GM19328 (cell line): Measurements from ENCODE around the gene HP1BP3.
A peak's percentile ranks its signal among the peaks of the same experiment; 100 is the strongest.
"Not testable (repeated sequence)": the region's sequence is repeated elsewhere in the genome, so short reads cannot be mapped to it uniquely, and the experiment has no call there.

Experiments used
- ATAC-seq: cut with Tn5 transposase; IDR thresholded peaks from one replicate; pipeline ENCODE4 v1.9.1; 2021; ENCODE audit warnings: mild to moderate bottlenecking, moderate library complexity; ENCODE audit not compliant: unreplicated experiment

HP1BP3 gene, protein sequence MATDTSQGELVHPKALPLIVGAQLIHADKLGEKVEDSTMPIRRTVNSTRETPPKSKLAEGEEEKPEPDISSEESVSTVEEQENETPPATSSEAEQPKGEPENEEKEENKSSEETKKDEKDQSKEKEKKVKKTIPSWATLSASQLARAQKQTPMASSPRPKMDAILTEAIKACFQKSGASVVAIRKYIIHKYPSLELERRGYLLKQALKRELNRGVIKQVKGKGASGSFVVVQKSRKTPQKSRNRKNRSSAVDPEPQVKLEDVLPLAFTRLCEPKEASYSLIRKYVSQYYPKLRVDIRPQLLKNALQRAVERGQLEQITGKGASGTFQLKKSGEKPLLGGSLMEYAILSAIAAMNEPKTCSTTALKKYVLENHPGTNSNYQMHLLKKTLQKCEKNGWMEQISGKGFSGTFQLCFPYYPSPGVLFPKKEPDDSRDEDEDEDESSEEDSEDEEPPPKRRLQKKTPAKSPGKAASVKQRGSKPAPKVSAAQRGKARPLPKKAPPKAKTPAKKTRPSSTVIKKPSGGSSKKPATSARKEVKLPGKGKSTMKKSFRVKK

DNA sequence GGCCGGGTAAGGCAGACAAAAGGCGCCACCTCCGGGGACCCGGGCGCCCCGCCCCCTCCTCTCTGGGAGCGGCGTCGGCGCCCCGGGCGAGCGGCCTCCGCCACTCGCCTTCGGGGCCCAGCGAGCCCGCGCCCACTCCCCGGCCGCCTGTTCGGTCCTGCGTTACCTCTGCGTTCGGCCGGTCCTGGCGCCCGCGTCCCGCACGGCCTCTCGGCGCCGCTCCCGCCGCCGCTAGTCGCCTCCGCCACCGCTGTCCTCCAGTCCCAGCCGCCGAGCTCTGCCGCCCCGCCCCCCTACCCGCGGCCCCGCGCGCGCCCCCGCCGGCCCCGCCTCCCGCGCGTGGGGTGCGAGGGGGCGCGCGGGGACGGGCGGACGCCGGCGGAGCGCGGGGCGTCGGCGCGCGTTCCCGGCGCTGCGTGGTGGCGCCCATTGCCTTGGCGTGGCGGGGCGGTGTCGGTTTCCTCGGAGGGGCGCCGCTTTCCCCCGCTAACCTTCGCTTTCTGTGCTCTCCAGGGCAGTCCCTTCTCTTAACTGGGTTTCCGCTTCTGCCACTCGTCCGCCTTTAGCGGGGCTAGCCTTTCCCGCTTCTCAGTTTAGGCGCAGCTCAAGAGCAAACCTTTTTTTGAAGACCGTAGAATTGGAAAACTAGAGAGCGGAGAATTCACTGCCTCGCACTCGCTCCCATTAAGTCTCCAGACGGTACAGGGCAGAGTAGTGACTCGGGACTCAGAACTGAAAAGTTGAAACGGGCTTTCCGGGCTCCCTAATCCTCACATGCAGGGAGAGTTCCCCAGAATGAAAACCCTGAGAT, at the start of gene HP1BP3:
TSS of gene HP1BP3 (minus strand) at position 279 of the 811 bp plus-strand sequence. CDS start 6,867 bp downstream, outside the sequence.
- peak; percentile 57 for ATAC-seq

DNA sequence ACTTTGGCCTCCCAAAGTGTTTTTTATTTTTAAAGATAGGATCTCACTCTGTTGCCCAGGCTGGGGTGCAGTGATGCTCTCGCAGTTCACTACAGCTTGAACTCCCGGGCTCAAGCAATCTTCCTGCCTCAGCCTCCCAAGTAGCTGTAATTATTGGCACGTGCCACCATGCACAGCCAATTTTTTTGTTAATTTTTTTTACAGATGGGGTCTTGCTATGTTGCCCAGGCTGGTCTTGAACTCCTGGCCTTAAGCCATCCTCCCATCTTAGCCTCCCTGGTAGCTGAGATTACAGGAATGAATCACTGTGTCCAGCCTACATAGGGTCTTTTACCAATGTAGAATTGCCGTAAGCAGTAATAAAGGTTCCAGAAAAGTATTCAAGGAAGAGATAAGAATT, 49.1 kb upstream of the HP1BP3 start:
- no peak for ATAC-seq

DNA sequence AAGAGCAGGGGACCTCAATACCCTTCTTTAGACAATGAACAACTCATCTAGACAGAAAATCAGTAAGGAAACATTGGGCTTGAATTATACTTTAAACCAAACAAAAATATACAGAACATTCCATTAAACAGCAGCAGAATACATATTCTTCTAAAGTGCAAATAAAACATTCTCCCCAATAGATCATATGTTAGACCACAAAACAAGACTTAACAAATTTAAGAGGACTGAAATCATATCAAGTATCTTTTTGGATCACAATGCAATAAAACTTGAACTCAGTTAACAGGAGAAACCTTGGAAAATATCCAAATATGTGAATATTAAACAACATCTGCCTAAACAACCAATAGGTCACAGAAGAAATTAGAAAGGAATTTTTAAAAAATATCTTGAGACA, 47.7 kb upstream of the HP1BP3 start:
- ATAC-seq, result no peak

DNA sequence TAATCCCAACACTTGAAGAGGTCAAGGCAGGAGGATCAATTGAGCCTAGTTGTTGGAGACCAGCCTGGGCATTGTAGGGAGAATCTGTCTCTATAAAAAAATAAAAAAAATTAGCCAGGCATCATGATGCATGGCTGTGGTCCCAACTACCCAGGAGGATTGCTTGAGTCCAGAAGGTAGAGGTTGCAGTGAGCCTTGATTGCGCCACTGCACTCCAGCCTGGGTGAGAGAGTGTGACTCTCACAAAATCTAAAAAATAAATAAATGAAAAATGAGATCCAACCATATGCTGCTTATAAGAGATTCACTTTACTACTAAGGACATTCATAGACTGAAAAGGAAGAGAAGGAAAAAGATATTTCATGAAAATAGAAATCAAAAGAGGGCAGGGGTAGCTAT, 47.1 kb upstream of the HP1BP3 start:
- no peak for ATAC-seq

DNA sequence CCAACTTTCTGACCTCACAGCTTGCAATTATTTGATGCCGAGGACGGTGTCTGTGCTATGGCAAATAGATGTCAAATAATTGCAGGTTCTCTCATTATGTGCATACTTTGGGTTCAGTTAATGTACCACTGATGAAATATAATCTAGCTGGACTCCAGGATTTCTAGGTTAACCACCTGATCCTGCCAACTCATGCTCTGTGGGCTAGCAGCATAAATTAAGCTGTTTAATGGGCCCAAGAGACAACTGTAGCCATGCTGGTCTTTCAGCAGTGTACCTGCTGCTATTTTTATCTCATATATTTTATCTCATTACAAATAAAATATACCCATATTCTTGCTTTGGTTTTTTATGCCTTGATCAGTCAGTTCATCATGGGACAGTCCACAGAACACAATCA, 43.3 kb upstream of the HP1BP3 start:
- no peak for ATAC-seq

DNA sequence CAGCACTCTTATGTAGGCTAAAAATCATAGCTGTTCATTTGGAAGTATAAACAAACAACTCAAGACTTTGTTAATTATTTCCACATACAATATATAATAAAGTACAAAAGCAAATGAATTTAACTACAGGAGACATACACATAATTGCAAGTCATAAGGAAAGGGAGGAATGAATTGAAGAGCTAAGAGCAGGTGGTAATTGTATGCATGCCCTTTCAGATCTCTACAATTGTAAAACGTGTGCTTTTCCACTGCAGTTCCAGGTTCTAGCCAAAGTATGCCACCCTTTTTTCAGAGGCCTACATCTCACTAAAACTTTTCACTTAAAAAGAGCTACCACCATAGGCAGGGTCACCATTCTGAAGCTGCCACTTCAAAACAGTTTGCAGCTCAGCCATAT, 42.8 kb upstream of the HP1BP3 start:
- no peak for ATAC-seq

DNA sequence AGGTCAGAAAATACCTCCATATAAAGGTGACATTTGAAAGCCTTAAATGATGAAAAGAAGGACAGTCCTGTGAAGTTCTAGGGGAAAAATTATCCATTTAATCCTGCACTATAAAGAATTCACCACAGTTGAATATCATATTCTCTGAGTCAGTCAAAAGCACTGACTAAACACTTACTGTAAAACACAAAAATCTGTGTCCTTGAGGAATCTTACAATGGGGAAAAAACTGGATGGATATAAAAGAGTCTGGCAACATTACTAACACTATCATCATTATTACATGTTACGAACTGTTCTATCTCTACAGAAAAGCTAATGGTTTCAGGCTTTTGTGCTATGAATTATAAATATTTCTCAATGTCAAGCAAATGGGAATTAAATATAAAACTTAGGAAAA, 42.4 kb upstream of the HP1BP3 start:
- ATAC-seq, result no peak

DNA sequence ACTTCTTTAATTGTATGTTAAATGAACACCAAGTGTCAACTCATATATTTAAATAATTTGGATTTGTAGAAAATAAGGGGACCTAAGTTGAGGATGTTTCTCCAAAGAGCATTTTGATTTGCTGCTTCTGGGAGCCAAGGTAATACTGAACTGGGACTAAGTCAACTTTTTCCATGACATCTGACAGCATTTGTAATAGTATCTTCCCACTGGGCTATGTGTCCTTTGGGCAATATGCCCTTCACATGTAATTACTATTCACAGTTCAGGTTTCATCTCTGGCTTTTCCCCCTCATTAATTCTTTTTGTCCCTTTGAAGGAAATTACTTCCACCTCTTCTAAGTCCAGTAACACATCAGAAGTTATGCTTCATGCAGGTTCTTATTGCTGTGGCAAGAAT, 36.7 kb upstream of the HP1BP3 start:
- no peak for ATAC-seq

DNA sequence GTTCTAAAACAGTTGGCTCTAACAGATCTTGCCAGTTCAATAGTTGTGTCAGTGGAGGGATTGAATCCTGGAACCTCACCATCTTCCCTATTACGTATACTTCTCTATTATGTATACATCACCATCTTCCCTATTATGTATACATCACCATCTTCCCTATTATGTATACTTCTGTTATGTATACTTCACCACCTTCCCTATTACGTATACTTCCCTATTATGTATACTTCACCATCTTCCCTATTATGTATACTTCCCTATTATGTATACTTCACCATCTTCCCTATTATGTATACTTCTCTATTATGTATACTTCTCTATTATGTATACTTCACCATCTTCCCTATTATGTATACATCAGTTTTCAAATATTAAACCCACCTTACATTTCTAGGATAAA, 34.4 kb upstream of the HP1BP3 start:
- no peak for ATAC-seq

DNA sequence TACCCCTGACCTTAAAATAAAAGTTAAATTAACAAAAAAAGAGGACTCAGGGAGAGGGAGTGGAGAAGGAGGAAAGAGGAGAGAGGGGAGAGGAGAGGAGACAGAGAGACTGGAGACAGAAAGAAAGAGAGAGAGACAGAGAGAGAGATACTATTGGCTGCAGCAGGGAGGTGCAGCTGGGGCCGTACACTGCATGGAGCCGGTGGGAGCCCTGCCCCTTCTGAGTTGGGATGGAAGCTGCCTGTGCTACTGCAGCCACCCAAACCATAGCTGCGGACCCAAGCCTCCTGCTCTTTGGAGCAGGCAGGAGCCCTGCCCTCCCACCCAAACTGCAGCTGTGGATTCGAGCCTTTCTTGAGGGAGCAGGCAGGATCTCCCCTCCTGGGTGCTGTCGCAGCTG, 32.7 kb upstream of the HP1BP3 start:
- ATAC-seq, result no peak

DNA sequence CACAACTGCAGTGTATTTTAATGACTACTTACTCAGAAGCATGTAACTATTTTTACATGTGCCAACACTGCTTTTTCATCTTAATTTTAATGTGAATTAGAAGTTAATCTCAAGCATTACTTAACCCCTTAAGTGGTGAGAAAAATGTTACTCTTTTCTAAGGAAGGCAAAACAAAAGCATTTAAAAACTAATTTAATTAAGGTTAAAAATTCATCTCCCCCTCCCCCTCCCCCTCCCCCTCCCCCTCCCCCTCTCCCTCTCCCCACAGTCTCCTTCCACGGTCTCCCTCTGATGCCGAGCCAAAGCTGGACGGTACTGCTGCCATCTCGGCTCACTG, 27.4 kb upstream of the HP1BP3 start:
- ATAC-seq, result no peak

DNA sequence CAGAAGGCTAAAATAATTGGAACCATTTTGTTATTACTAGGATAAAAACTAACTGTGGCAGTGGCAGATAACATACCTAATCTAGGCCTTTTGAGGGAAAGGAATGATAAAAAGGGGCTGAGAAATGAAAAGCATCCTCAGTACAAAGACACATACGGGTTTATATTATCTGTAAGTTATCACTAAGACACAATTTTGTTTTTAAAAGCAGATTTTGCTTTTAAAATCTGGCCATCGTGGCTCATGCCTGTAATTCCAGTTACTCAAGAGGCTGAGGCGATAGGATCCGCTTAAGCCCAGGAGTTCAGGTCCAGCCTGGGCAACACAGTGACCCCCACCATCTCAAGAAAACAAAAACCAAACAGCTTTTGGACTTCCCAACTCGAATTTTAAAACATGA, 24.8 kb upstream of the HP1BP3 start:
- no peak for ATAC-seq

DNA sequence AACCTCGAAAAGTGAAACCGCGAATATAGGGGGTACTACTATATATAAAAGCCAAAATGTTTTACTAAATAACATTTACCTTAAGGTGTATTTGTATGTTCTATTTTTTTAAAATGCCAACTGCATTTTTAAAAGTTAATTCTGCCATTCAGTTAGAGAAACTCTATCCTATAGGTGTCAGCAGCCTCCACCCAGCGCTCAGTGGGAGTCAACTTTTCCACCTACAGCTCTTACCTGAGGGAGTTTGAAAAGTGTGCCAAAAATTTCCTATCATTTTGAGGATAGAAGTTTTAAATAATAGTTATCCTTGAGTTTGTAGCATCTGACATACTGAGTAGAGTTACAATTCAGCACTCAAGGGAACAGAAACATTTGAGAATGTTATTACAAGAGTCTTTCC, 6.1 kb upstream of the HP1BP3 start:
- ATAC-seq, result no peak

DNA sequence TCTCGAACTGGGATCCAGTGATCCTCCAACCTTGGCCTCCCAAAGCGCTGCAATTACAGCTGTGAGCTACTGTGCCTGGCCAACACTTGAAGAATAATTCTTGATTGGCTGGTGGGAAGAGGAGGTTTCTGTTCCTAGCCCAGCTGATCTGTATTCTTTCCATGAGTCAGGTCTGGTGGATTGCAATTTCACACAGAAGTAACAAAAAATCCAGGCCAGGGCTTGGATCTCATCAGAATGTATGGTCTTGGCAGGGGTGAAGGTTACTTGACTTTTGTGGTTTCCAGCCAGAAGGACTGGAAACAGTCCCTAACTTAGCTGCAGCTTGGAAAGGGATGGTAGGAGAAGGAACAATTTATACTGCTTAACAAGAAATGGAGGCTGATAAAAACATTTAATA, 5.1 kb upstream of the HP1BP3 start:
- ATAC-seq, result no peak

DNA sequence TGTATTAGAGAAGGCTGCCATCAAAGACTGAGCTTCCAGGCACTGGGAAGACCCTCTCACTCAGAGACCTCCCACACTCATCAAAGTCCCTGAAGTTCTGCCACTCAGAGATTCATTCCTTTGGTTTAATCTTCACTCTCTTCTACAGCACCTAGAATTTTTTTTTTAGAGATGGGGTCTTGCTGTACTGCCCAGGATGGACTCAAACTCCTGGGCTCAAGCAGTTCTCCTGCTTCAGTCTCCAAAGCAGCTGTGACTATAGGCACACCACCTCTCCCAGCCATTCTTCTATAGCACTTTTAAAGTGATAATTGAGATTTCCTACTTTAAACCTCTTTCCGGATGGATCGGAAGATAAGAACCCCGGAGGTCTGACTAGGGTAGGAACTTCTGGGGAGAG, 3.7 kb upstream of the HP1BP3 start:
- ATAC-seq, result no peak

DNA sequence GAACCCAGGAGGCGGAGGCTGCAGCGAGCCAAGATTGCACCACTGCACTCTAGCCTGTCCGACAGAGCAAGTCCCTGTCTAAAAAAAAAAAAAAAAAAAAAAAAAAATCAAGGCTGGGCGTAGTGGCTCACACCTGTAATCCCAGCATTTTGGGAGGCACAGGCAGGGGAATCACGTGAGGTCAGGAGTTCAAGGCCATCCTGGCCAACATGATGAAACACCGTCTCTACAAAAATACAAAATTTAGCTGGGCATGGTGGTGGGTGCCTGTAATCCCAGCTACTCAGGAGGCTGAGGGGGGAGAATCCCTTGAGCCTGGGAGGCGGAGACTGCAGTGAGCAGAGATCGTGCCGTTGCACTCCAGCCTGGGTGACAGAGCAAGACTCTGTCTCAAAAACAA, 2.5 kb upstream of the HP1BP3 start:
- ATAC-seq, result not testable (repeated sequence)

DNA sequence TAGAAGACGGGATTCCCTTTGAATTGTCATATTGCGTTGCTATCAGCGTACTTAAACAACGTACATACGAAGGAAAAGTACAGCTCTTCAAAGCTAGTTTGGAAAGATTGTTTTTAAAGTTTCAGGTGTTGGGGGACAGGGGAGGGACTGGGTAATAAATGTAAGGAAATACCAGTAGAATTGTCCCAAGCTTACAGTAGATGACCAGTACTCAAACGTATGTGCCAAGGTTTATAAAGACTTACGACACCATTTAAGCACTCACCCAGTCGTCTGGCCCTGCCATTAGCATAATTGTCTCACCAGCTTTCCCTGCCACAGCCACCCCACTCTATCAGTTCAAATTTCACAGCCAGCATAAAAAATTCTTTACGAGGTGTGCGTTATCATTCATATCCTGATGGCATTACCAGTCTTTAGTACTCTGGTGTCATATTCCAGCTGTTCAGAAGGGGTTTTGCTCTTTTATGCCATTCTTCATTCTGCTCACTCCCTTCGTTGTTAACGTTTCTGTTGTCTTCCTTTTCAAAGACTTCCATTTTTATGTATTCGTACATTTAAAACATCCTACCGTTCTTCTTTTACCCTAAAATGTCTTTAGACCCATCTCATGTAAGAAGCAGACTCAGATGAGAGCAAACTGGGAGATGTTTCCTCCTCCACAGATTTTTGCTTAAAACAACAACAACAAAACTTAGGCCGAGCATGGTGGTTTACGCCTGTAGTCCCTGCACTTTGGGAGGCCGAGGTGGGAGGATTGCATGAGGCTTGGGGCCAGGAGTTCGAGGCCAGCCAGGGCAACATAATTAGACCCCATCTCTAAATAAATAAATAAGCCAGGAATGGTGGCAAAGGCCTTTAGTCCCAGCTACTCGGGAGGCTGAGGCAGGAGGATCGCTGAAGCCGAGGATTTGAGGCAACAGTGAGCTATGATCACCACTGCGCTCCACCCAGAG, 1.0 kb upstream of the HP1BP3 start:
- no peak for ATAC-seq

DNA sequence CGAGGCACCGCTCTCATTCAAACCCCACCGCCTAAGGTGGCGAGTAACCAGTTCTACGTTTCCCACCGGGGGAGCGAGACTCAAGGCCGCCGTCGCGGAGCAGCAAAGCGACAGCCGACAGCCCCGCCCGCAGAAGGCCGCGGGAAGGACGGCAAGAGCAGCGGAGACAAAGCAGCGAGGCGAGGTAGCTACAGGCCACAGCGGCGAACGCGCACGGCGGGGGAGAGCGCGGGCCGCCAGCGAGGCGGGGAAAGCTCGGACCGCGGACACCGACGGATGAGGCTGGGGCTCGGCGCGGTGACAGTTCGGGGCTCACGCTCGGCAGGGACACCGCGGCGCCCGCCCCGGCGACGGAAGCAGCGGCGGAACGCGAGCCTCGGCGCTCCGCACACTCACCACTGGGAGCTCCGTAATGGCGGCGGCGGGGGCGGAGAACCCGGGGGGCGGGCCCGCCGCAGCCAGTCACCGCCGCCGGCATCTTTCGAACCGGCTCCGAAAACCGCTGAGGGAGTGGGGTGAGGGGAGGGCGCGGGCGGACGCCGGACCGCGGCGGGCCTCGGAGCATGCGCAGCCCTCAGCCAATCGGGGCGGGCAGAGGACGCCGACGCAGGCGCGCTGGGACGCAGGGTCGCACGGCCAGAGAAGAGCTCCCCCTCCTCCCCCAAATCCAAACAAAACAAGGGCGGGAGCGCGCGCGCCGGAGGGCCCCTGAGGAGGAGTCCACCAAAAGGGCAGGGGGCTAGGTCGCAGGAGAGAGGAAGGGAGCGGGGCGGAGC, 666 bp downstream of the HP1BP3 start:
- ATAC-seq, result peak; percentile 59

DNA sequence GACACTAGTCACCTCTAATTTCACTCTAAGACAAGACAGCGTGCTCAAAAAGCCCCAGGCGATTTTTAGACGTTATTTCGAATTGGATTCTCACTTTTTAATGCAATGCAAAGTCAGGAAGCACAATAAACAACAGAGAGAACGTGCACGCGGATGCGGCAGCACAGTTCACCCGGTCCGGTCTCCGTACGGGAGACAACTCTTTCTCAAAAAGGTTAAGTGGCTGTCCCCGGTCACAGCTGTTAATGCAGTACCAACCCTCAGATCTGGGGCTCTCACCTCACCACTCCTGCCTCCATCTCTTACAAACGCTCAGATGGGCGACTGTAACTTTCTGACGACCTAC, 1.2 kb downstream of the HP1BP3 start:
- peak; percentile 1 for ATAC-seq

DNA sequence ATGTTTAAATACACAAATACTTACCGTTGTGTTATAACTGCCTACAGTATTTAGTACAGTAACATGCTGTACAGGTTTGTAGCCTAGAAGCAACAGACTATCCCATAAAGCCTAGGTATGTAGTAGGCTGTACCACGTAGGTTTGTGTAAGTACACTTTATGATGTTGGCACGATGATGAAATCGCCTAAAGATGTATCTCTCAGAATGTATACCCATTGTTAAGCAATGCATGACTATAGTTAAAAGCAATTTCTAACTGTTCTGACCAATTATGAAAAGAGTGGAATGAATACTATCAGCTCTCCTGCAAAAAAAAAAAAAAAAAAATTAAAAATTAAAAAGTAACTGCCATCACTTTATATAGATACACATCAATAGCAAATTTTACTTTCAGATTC, 11.4 kb downstream of the HP1BP3 start:
- no peak for ATAC-seq
